ENCODE data around the gene PSMC5.
A peak's percentile ranks its signal among the peaks of the same experiment; 100 is the strongest.
"Not testable (repeated sequence)": the region's sequence is repeated elsewhere in the genome, so short reads cannot be mapped to it uniquely, and the experiment has no call there.

The PSMC5 gene

DNA sequence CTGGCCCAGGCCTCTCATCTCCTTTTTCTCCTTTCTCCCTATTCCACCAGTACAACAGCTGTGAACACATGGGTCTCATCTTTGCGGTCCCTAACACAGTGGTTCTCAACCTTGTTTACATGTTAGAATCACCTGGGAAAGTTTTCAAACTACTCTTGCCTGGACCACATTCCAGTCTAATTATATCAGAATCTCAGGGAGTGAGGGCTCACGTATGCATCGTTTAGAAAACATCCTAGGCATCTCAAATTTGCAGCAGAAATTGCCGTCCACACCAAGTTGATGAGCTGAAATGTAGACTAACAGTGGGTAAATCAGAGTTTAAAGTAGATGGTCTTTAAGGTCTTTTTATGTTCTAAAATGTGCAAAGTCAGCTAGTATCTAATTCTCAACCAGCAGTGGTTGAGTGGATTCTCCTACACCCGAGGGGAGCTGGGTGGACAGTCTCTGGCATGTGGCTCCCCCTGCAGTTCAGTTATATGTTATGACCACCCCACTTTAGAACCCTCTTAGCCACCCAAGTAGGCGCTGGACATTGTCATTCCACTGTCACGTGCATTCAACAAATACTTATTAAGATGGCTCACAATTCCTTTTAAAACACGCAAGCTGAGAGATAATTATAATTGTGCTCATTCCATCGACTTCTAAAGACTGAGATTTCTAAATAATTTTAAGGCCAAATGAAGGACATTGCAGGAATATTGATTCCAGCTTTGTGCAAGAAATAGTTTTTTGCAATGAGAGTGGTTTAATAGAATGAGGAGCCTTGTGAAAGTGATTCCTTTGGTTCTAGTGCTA lies 42.5 kb downstream of the PSMC5 start:
- TF ChIP-seq, protein P1, sequence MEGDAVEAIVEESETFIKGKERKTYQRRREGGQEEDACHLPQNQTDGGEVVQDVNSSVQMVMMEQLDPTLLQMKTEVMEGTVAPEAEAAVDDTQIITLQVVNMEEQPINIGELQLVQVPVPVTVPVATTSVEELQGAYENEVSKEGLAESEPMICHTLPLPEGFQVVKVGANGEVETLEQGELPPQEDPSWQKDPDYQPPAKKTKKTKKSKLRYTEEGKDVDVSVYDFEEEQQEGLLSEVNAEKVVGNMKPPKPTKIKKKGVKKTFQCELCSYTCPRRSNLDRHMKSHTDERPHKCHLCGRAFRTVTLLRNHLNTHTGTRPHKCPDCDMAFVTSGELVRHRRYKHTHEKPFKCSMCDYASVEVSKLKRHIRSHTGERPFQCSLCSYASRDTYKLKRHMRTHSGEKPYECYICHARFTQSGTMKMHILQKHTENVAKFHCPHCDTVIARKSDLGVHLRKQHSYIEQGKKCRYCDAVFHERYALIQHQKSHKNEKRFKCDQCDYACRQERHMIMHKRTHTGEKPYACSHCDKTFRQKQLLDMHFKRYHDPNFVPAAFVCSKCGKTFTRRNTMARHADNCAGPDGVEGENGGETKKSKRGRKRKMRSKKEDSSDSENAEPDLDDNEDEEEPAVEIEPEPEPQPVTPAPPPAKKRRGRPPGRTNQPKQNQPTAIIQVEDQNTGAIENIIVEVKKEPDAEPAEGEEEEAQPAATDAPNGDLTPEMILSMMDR (conservative IDR thresholded peaks at IDR 0.05; ENCODE audit: low read length): peak; percentile 29
- peak; percentile 69 for DNase-seq (ENCODE audit: low read depth)
- not testable (repeated sequence) for H3K4me3 ChIP-seq (ENCODE audit: low read length)

DNA sequence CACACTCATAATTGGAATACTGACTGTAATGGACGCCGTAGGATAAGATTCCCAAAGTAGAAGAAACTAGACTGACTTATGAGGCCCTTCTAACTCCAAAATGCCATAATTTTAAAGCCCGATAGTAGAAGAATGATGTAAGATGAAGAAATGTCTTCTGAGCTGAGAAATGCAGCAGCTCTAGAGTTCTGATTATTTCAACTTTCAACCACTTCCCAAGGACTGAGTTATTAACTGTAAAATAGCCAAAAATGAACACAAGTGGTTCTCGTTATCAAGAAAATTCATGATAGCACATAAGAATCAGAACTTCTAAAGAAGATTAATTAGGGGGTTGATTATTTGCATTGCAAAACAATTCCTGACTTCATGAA lies 43.0 kb downstream of the PSMC5 start:
- DNase-seq (ENCODE audit: low read depth): peak; percentile 65
- not testable (repeated sequence) for H3K4me3 ChIP-seq (ENCODE audit: low read length)

GRCh38 chr17:63871646-63872365 lies 44.6 kb downstream of the PSMC5 start:
- H3K4me3 ChIP-seq (ENCODE audit: low read length); DNase-seq (ENCODE audit: low read depth): not testable (repeated sequence)

DNA sequence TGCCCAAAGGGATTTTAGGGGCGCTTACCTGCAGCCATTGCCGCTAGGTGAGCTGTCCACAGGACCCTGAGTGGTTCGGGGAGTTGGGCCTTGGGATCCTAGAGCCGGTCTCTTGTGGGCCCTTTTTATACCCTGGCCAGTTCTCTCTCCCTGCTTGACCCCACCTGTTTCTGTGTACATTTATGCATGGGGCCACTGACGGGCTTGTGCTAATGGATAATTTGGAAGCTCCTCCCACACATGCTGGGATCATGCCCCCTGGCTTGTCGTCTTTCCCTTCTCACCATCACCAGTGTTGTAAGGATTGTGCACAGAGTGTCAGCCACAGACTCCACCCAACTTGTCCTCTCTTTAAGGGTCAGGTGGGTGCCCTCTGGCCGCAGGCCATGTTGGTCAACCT lies 46.3 kb downstream of the PSMC5 start, which contains the start of gene CSH2:
CSH2 (minus strand) TSS at position 101 of the 400 bp plus-strand sequence; CDS start at position 38, 63 bp downstream.
- not testable (repeated sequence) for DNase-seq (ENCODE audit: low read depth); H3K4me3 ChIP-seq (ENCODE audit: low read length)

- not testable (repeated sequence) for DNase-seq (ENCODE audit: low read depth); H3K4me3 ChIP-seq (ENCODE audit: low read length)
These were observed 46.9 kb downstream of the PSMC5 start for GRCh38 chr17:63874061-63874626.

- not testable (repeated sequence) for DNase-seq (ENCODE audit: low read depth); H3K4me3 ChIP-seq (ENCODE audit: low read length)
These were observed 47.5 kb downstream of the PSMC5 start for GRCh38 chr17:63874693-63875092.

- not testable (repeated sequence) for H3K4me3 ChIP-seq (ENCODE audit: low read length); DNase-seq (ENCODE audit: low read depth)
These were observed 51.2 kb downstream of the PSMC5 start for GRCh38 chr17:63878413-63878812.

DNA sequence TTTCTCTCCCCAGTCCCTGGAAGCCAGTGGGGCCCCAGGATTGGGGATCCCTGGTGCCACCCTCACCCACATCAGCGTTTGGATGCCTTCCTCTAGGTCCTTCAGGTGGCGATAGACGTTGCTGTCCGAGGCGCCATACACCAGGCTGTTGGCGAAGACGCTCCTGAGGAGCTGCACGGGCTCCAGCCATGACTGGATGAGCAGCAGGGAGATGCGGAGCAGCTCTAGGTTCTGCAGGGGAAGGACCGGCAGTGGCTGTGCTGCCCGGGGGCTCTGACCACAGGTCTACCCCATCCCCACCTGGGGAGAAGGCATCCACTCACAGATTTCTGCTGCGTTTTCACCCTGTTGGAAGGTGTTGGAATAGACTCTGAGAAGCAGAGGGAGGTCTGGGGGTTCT lies 53.5 kb downstream of the PSMC5 start:
- DNase-seq (ENCODE audit: low read depth): no peak
- TF ChIP-seq, protein P1 (conservative IDR thresholded peaks at IDR 0.05; ENCODE audit: low read length): no peak
- H3K4me3 ChIP-seq (ENCODE audit: low read length): no peak overlapping the region

DNA sequence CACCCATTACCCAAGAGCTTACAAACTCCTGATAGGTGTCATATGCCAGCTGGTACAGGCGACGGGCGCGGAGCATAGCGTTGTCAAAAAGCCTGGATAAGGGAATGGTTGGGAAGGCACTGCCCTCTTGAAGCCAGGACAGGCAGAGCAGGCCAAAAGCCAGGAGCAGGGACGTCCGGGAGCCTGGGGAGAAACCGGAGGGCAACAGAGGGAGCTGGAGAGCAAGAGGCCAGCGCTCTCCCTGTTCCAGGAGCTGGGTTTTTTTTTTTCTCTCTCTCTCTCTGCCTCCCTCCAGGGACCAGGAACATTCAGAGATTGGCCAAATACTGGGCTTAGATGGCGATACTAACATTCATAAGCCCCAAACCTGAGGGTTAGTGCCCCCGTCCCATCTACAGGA lies 54.1 kb downstream of the PSMC5 start:
- not testable (repeated sequence) for DNase-seq (ENCODE audit: low read depth); H3K4me3 ChIP-seq (ENCODE audit: low read length)
- TF ChIP-seq, protein P1 (conservative IDR thresholded peaks at IDR 0.05; ENCODE audit: low read length): 0 out of 2 replicates have a peak, but pooled peaks have one; percentile 20

Measured in AG10803 (cell line).